ENCODE results near the gene UROC1. TPM values are rescaled to one million over a fixed set of nuclear protein-coding genes. Genes with fewer than 3 reads are reported as not detected.

UROC1 gene
- total RNA-seq, 1 donor from 2014 or later = not detected

DNA sequence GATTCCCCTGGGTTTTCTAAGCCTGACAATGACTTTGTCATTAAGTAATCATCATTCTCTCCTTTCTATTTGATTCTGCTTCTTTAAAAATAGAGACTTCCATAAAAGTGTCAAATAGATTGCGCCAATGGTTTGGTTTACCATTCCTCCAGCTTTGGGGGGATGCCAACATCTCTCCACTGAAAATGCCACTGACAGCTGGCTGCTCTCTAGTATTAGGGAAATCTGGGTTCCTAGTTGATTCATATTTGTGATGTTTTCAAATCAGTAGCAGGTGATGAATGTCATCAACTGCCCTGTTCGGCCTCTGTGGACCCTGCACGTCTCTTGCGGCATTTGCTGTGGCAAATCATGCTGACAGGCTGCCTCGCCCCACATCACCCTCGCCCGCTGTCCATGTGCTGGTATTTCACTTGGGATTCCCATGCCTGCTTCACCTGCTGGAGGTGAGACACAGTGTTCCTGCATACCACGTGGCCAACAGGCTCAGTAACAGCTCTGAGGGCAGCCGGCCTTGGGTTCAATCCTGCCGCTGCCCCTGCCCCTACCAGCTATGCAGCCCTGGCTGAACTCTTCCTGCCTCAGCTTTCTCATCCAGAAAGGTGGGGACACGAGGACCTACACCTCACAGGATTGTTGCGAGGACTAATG, 70.0 kb downstream of the UROC1 start:
- Mint-ChIP-seq H3K36me3 (ENCODE audit: unreplicated experiment) (no peaks in the 10 kb centered on the region), H3K9me3 (ENCODE audit: unreplicated experiment) (peaks cover 5% of the 10 kb centered on the region), H3K4me1 (ENCODE audit: low read depth, unreplicated experiment) (peaks cover 14% of the 10 kb centered on the region), H3K27ac (ENCODE audit: unreplicated experiment) (no peak overlapping the region), H3K4me3 (ENCODE audit: unreplicated experiment) (no peak overlapping the region), H3K27me3 (ENCODE audit: unreplicated experiment) (no peaks in the 10 kb centered on the region)
- DNase-seq = no peak
- TF ChIP-seq, protein P1, sequence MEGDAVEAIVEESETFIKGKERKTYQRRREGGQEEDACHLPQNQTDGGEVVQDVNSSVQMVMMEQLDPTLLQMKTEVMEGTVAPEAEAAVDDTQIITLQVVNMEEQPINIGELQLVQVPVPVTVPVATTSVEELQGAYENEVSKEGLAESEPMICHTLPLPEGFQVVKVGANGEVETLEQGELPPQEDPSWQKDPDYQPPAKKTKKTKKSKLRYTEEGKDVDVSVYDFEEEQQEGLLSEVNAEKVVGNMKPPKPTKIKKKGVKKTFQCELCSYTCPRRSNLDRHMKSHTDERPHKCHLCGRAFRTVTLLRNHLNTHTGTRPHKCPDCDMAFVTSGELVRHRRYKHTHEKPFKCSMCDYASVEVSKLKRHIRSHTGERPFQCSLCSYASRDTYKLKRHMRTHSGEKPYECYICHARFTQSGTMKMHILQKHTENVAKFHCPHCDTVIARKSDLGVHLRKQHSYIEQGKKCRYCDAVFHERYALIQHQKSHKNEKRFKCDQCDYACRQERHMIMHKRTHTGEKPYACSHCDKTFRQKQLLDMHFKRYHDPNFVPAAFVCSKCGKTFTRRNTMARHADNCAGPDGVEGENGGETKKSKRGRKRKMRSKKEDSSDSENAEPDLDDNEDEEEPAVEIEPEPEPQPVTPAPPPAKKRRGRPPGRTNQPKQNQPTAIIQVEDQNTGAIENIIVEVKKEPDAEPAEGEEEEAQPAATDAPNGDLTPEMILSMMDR (IDR thresholded peaks at IDR 0.05; ENCODE audit: partially characterized antibody, unreplicated experiment) = no peak

DNA sequence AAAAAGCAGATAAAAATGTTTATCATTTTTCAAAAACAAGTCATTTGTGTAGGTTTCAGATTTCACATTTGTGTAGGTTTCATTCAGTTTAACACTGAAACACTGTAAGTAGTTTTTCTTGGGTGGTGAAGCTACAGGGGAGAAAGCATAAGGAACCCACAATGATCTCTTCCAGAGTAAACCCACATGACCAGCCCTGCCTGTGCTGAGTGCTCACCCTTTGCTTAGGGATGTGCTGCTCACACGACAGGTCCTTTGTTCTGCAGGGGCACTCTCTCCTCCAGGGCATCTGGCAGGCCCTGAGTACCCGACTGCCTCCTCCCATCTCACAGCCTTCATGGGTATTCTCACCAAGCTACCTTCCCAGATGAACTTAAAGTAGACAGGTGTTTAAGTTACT, 70.8 kb downstream of the UROC1 start:
- Mint-ChIP-seq H3K36me3 (ENCODE audit: unreplicated experiment) (no peaks in the 10 kb centered on the region), H3K9me3 (ENCODE audit: unreplicated experiment) (peaks cover 5% of the 10 kb centered on the region), H3K4me3 (ENCODE audit: unreplicated experiment) (no peak overlapping the region), H3K27ac (ENCODE audit: unreplicated experiment) (peak overlapping the region; percentile 52), H3K27me3 (ENCODE audit: unreplicated experiment) (no peaks in the 10 kb centered on the region), H3K4me1 (ENCODE audit: low read depth, unreplicated experiment) (peaks cover 14% of the 10 kb centered on the region)
- no peak for DNase-seq
- TF ChIP-seq, protein P1 (IDR thresholded peaks at IDR 0.05; ENCODE audit: partially characterized antibody, unreplicated experiment) = no peak

DNA sequence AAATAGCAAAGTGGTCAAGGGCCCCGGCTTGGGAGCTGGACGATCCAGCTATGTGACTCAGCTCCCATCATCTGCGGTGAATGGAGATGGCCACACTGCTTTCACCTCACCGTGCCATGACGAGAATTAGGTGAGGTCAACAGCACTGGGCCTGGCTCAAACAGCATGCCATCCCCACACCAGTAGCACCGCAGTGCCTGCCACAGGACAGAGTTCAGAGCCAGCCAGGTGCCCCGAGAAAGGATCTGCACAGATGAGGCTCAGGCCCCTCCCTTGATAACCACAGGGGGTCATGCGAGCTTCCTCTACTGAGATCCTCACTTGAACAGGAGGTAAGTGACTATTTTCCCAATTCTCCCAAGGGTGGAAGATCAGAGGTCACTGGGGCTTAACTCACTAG, 71.3 kb downstream of the UROC1 start:
- Mint-ChIP-seq H3K4me1 (ENCODE audit: low read depth, unreplicated experiment) (peaks cover 14% of the 10 kb centered on the region), H3K27me3 (ENCODE audit: unreplicated experiment) (no peaks in the 10 kb centered on the region), H3K4me3 (ENCODE audit: unreplicated experiment) (no peak overlapping the region), H3K36me3 (ENCODE audit: unreplicated experiment) (no peaks in the 10 kb centered on the region), H3K9me3 (ENCODE audit: unreplicated experiment) (peaks cover 2% of the 10 kb centered on the region), H3K27ac (ENCODE audit: unreplicated experiment) (no peak overlapping the region)
- TF ChIP-seq, protein P1 (IDR thresholded peaks at IDR 0.05; ENCODE audit: partially characterized antibody, unreplicated experiment) = no peak
- no peak for DNase-seq

DNA sequence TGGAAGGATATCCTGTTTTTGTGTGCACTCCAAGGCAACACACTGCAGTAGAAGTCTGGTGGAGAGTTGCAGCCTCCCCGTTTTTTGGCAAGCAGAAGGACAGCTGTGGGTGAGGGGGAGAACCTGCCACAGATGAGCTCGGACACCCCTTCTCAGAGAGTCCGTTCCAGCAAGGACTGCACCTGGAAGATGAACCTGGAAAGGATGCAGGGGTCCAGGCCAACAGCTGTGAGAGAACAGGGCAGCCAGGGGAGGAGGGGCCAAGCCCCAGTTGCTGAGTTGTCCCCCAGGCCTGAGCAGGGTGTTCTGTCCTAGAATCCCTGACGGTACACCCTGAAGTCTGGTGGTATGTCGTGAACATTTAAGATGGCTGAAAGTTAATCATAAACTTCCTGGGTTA, 72.1 kb downstream of the UROC1 start:
- TF ChIP-seq, protein P1 (IDR thresholded peaks at IDR 0.05; ENCODE audit: partially characterized antibody, unreplicated experiment) = no peak
- no peak overlapping the region for H3K27ac Mint-ChIP-seq (ENCODE audit: unreplicated experiment)
- H3K4me1 Mint-ChIP-seq (ENCODE audit: low read depth, unreplicated experiment) = peaks cover 14% of the 10 kb centered on the region
- DNase-seq = no peak
- no peak overlapping the region for H3K4me3 Mint-ChIP-seq (ENCODE audit: unreplicated experiment)
- no peaks in the 10 kb centered on the region for H3K27me3 Mint-ChIP-seq (ENCODE audit: unreplicated experiment)
- no peaks in the 10 kb centered on the region for H3K36me3 Mint-ChIP-seq (ENCODE audit: unreplicated experiment)
- H3K9me3 Mint-ChIP-seq (ENCODE audit: unreplicated experiment) = peaks cover 2% of the 10 kb centered on the region

DNA sequence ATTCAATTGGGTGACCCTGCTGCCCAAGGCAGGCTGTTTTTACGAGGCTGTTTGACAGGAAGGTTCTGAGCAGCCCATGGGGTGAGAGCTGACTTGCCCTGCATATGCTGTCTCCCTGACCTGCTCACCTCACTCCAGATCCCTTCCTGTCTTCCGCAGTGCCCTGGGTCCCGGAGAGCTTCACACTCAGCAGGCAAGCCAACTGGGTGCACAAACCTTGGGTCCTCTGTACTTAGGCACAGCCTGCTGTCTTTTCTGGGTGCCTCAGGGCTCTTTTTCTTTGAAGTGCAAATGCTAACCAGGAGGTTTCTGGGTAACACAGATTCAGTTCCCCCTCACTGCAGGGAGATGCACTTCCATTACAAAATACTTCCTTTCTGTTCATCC, 74.7 kb downstream of the UROC1 start:
- Mint-ChIP-seq H3K4me3 (ENCODE audit: unreplicated experiment) (no peak overlapping the region), H3K4me1 (ENCODE audit: low read depth, unreplicated experiment) (peaks cover 7% of the 10 kb centered on the region), H3K36me3 (ENCODE audit: unreplicated experiment) (no peaks in the 10 kb centered on the region), H3K27ac (ENCODE audit: unreplicated experiment) (no peak overlapping the region), H3K27me3 (ENCODE audit: unreplicated experiment) (no peaks in the 10 kb centered on the region), H3K9me3 (ENCODE audit: unreplicated experiment) (no peaks in the 10 kb centered on the region)
- no peak for DNase-seq
- TF ChIP-seq, protein P1 (IDR thresholded peaks at IDR 0.05; ENCODE audit: partially characterized antibody, unreplicated experiment) = no peak
